GM19023 (cell line): ENCODE measurements around the gene C1orf21.

Experiments used
- ATAC-seq: cut with Tn5 transposase; IDR thresholded peaks from one replicate; pipeline ENCODE4 v1.9.1; 2021; ENCODE audit warnings: mild to moderate bottlenecking, moderate library complexity; ENCODE audit not compliant: unreplicated experiment

The C1orf21 gene

GRCh38 chr1:184510110-184510509, 123.3 kb downstream of the C1orf21 start:
- no peak for ATAC-seq

- no peak for ATAC-seq
Observed at GRCh38 chr1:184512724-184513123, 125.9 kb downstream of the C1orf21 start.

GRCh38 chr1:184513421-184513820, 126.6 kb downstream of the C1orf21 start:
- ATAC-seq: no peak

- ATAC-seq: no peak
Observed at GRCh38 chr1:184513966-184514365, 127.1 kb downstream of the C1orf21 start.

GRCh38 chr1:184514447-184514846, 127.6 kb downstream of the C1orf21 start:
- ATAC-seq: no peak

GRCh38 chr1:184517130-184517529, 130.3 kb downstream of the C1orf21 start:
- ATAC-seq: no peak

- no peak for ATAC-seq
Observed at GRCh38 chr1:184518736-184519357, 132.0 kb downstream of the C1orf21 start.

GRCh38 chr1:184520336-184520735, 133.5 kb downstream of the C1orf21 start:
- ATAC-seq: no peak

GRCh38 chr1:184524248-184524647, 137.4 kb downstream of the C1orf21 start:
- no peak for ATAC-seq

- ATAC-seq: no peak
Observed at GRCh38 chr1:184527402-184527801, 140.6 kb downstream of the C1orf21 start.

GRCh38 chr1:184530226-184530625, 143.4 kb downstream of the C1orf21 start:
- ATAC-seq: no peak

- ATAC-seq: no peak
Observed at GRCh38 chr1:184531296-184531695, 144.5 kb downstream of the C1orf21 start.

- no peak for ATAC-seq
Observed at GRCh38 chr1:184532199-184532598, 145.4 kb downstream of the C1orf21 start.

GRCh38 chr1:184533049-184533448, 146.2 kb downstream of the C1orf21 start:
- no peak for ATAC-seq

GRCh38 chr1:184533915-184534314, 147.1 kb downstream of the C1orf21 start:
- no peak for ATAC-seq

- ATAC-seq: no peak
Observed at GRCh38 chr1:184534690-184535089, 147.9 kb downstream of the C1orf21 start.

GRCh38 chr1:184535191-184535970, 148.6 kb downstream of the C1orf21 start:
- no peak for ATAC-seq

GRCh38 chr1:184536246-184536985, 149.6 kb downstream of the C1orf21 start:
- no peak for ATAC-seq

GRCh38 chr1:184539580-184539979, 152.8 kb downstream of the C1orf21 start:
- ATAC-seq: no peak

- ATAC-seq: no peak
Observed at GRCh38 chr1:184541537-184542152, 154.8 kb downstream of the C1orf21 start.

GRCh38 chr1:184542291-184542690, 155.5 kb downstream of the C1orf21 start:
- no peak for ATAC-seq
